Midbrain (tissue), 1 donor: Measurements from ENCODE around the gene CANT1.
"Not testable (repeated sequence)": the region's sequence is repeated elsewhere in the genome, so short reads cannot be mapped to it uniquely, and the experiment has no call there.

Experiments used
- DNase-seq: peaks from one replicate; lab custom pipeline; 2025; lab: John Stamatoyannopoulos, UW

Gene CANT1

DNA sequence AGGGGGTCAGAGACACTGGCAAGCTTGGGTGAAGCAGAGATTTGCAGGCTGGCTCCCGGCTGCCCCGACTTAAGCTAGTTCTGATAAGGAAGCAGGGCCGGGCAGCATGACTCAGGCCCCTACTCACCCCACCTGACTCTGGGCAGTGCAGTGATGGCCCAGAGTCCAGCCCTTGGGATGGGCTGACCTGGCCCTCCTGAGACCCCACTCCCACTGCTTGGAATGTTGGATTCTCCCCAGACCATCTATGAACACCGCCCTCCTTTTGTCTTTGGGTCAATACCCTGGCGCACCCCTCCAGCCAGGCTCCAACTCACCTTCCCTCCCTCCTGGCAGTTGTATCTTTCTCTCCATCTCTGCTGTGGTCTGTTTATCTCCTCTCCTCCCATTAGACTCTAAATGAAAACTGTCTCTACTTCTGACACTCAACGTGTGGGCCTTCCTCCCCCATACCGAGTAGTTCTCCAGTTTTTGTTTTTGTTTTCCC is 50.9 kb downstream of the CANT1 start:
- no peak for DNase-seq

- DNase-seq, result no peak
These were observed 52.4 kb downstream of the CANT1 start for GRCh38 chr17:78957128-78957527.

DNA sequence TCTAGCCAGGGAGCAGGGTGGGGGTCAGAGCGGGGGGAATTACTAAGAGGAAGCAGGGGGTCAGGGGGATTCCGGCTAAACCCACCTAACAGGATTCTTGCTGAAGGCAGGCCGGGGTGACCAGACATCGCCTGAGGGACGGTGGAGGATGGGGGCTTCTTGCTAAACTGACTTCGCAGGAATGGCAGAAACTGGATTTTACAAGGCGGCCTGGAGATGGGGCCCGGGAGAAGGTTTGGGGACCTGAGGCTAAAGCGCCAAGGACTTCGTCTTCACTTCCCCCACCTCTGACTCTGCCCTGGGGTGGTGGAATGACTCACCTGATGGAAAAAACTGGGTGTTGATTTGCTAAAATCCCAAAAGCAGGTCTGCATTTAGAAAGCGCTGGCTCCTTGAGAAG is 53.3 kb downstream of the CANT1 start:
- DNase-seq, result no peak

- DNase-seq, result no peak
These were observed 54.9 kb downstream of the CANT1 start for GRCh38 chr17:78954684-78955083.

- DNase-seq, result no peak
These were observed 55.9 kb downstream of the CANT1 start for GRCh38 chr17:78953356-78954350.

DNA sequence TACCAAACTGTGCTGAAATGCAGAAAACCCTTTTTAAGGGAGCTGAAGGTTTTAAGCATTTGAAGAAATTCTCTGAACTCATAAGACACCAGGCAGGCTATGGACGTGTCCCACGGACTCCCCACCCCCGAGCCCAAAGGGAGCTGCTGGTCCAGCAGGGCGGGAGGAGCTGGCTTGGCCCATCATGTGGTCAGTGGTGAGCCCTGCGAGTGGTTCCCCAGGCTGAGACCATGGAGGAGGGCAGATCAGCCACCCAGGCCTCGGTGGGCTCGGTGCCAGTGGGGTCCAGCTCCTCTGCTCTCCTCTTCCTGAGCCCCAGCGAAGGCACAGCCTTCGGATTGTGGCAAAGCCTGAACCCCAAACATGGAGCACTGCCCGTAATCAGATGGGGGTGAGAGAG is 56.9 kb downstream of the CANT1 start:
- DNase-seq, result no peak

DNA sequence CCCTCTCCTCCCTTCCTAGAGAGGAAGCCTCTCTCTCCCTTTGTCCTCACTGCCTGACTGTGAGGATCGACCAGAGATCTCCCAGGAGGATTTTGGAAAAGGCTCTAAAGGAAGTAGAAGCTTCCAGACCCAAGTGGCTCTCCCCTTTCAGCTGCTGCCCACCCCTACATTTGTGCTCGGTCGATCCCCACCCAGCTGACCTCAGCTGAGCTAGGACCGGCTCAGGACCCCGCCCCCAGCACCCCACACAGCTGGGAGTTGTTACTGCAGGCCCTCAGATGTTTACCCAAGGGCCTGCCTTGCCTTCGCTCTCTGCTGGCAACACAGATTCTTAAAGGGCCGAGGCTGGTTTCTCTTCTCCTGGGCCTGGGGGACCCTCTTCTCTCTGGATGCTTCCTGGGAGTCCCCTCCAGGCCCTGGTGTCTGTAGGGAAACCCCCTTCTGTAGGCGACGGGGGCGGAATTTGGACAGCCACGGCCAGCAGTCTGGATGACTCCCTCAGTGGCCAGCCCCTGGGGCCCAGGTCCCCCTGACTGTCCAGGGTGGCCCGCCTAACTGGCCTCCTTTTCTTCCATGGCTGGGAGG is 57.5 kb downstream of the CANT1 start:
- DNase-seq, result no peak

DNA sequence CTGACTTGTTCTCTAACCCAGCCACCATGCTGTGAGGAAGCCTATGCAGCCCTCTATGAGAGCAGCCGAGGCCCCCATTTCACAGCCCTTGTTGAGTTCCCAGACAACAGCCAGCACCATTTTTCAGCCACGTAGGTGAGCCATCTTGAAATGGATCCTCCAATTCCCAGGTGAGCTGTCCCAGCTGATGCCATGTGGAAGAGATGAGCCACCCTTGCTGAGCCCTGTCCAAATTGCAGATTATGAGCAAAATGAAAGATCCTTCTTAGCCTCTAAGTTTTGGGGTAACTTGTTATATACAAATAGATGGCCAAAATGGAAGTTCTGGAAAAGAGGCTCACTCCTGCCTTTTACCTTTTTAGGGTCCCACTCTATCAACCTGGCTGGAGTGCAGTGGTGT is 58.7 kb downstream of the CANT1 start:
- no peak for DNase-seq

GRCh38 chr17:78947235-78948149 is 62.1 kb downstream of the CANT1 start:
- no peak for DNase-seq

- DNase-seq, result no peak
These were observed 62.9 kb downstream of the CANT1 start for GRCh38 chr17:78946631-78947030.

- DNase-seq, result no peak
These were observed 63.4 kb downstream of the CANT1 start for GRCh38 chr17:78946131-78946530.

GRCh38 chr17:78945455-78945854 is 64.1 kb downstream of the CANT1 start:
- DNase-seq, result not testable (repeated sequence)

DNA sequence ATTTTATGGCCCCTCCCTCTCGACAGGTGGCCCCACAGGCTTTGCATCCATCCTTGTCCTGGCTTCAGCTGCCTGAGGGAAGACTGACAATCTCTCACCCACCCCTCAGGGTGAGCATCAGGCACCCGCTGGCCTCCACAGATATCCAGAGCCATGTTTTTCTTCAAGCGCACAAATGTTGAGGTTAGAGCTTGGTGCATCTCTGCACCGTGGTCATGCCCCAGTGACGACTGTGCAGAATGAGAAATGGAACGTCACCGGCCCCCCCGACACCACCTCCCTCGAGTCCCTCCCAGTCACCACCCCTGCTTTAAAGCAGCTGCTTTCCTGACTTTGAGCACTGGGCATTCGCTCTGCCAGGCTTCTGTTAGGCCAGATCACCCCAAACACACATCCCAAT is 64.6 kb downstream of the CANT1 start:
- DNase-seq, result no peak

DNA sequence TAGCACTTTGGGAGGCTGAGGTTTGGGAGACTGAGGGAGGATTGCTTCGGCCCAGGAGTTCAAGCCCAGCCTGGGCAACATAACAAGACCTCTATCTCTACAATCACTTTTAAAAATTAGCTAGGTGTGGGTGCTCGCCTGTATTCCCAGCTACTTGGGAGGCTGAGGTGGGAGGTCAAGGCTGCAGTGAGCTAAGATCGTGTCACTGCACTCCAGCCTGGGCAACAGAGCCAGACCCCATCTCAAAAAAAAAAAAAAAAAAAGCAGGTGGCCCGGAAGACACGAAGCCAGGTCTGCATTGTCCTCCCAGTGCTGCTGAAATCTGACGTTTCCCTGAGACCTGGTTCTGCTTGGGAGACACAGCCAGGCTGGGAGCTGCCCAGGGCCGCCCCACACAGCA is 65.5 kb downstream of the CANT1 start:
- DNase-seq, result no peak
